ENCODE data around the gene PACSIN1.

The PACSIN1 gene

GRCh38 chr6:34573567-34574183, 107.8 kb downstream of the PACSIN1 start:
- POLR2A ChIA-PET, result interaction anchor here (0.6 kb wide), 1 partner anchor 84 kb away, joined by 3 read pairs; no protein-coding TSS in a partner anchor
- 88% methylated on average over 6 of the region's 8 CpGs for WGBS (ENCODE audit: insufficient coverage)
- H3K9me3 ChIP-seq (ENCODE audit: control extremely low read depth in 1 of 5, control insufficient read depth in 4 of 5, insufficient read depth in 2 of 5, low read depth in 1 of 5, low read length in 4 of 5), result no peaks in the 10 kb centered on the region
- no peaks in the 10 kb centered on the region for H3K4me1 ChIP-seq (ENCODE audit: control extremely low read depth in 1 of 4, control insufficient read depth in 4 of 4, insufficient read depth in 4 of 4, low read length in 3 of 4)
- H3K27me3 ChIP-seq (replicated peaks in 2 of 5; ENCODE audit: control insufficient read depth in 4 of 5, insufficient read depth in 5 of 5, low read length in 4 of 5), result no peaks in the 10 kb centered on the region
- no peak overlapping the region for H3K4me3 ChIP-seq (ENCODE audit: control insufficient read depth in 1 of 7, extremely low read depth in 1 of 7, insufficient read depth in 4 of 7, low read depth in 2 of 7, low read length in 6 of 7)
- no peak for DNase-seq
- H3K36me3 ChIP-seq (ENCODE audit: control insufficient read depth in 4 of 4, insufficient read depth in 4 of 4, low read length in 3 of 4), result no peaks in the 10 kb centered on the region
- no peak overlapping the region for H3K27ac ChIP-seq (ENCODE audit: insufficient read depth in 1 of 2, low read depth in 1 of 2, low read length in 2 of 2, poor library complexity in 1 of 2, severe bottlenecking in 2 of 2)
- CTCF ChIA-PET, result interaction anchor here (1.0 to 1.3 kb wide), 2 partner anchors 10 to 11 kb away, joined by 3 read pairs; no protein-coding TSS in a partner anchor

- no peak overlapping the region for H3K27ac ChIP-seq (ENCODE audit: insufficient read depth in 1 of 2, low read depth in 1 of 2, low read length in 2 of 2, poor library complexity in 1 of 2, severe bottlenecking in 2 of 2)
- no peaks in the 10 kb centered on the region for H3K4me1 ChIP-seq (ENCODE audit: control extremely low read depth in 1 of 4, control insufficient read depth in 4 of 4, insufficient read depth in 4 of 4, low read length in 3 of 4)
- DNase-seq, result no peak
- 98% methylated on average over 9 of the region's 10 CpGs for WGBS (ENCODE audit: insufficient coverage)
- no peaks in the 10 kb centered on the region for H3K9me3 ChIP-seq (ENCODE audit: control extremely low read depth in 1 of 5, control insufficient read depth in 4 of 5, insufficient read depth in 2 of 5, low read depth in 1 of 5, low read length in 4 of 5)
- ChIA-PET POLR2A (no interaction called here), CTCF (interaction anchor here (0.8 to 1.4 kb wide), 3 partner anchors 10 to 115 kb away, joined by 3 to 5 read pairs (median 3); no protein-coding TSS in a partner anchor)
- H3K36me3 ChIP-seq (ENCODE audit: control insufficient read depth in 4 of 4, insufficient read depth in 4 of 4, low read length in 3 of 4), result no peaks in the 10 kb centered on the region
- H3K27me3 ChIP-seq (replicated peaks in 2 of 5; ENCODE audit: control insufficient read depth in 4 of 5, insufficient read depth in 5 of 5, low read length in 4 of 5), result no peaks in the 10 kb centered on the region
- H3K4me3 ChIP-seq (ENCODE audit: control insufficient read depth in 1 of 7, extremely low read depth in 1 of 7, insufficient read depth in 4 of 7, low read depth in 2 of 7, low read length in 6 of 7), result no peak overlapping the region
These were observed 108.9 kb downstream of the PACSIN1 start for GRCh38 chr6:34574647-34575293.

DNA sequence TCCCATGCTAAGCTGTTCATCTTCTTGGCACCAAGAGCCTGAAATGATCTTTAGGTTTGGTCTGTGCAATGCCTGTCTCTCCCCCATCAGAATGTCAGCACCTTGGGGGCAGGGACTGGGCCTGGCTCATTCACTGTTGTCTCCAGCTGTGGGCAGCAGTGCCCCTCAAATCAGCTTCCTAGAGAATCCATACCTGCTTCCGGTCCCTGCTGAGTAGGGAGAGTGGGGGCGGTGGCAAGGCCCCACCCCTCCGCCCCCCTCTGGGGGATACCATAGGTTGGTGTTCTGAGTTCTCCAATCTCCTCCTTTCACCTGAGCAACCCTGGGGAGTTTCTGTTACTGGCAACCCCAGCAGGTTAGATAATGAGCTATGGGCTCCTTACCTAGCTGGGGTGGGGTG, 109.5 kb downstream of the PACSIN1 start:
- WGBS (ENCODE audit: insufficient coverage), result no CpG with 5 or more reads among the region's 3 CpGs
- ChIA-PET POLR2A (no interaction called here), CTCF (interaction anchor here (0.8 to 1.4 kb wide), 4 partner anchors 10 to 115 kb away, joined by 3 to 5 read pairs (median 4); no protein-coding TSS in a partner anchor)
- no peaks in the 10 kb centered on the region for H3K36me3 ChIP-seq (ENCODE audit: control insufficient read depth in 4 of 4, insufficient read depth in 4 of 4, low read length in 3 of 4)
- no peaks in the 10 kb centered on the region for H3K4me1 ChIP-seq (ENCODE audit: control extremely low read depth in 1 of 4, control insufficient read depth in 4 of 4, insufficient read depth in 4 of 4, low read length in 3 of 4)
- H3K9me3 ChIP-seq (ENCODE audit: control extremely low read depth in 1 of 5, control insufficient read depth in 4 of 5, insufficient read depth in 2 of 5, low read depth in 1 of 5, low read length in 4 of 5), result no peaks in the 10 kb centered on the region
- H3K27me3 ChIP-seq (replicated peaks in 2 of 5; ENCODE audit: control insufficient read depth in 4 of 5, insufficient read depth in 5 of 5, low read length in 4 of 5), result no peaks in the 10 kb centered on the region
- H3K27ac ChIP-seq (ENCODE audit: insufficient read depth in 1 of 2, low read depth in 1 of 2, low read length in 2 of 2, poor library complexity in 1 of 2, severe bottlenecking in 2 of 2), result no peak overlapping the region
- H3K4me3 ChIP-seq (ENCODE audit: control insufficient read depth in 1 of 7, extremely low read depth in 1 of 7, insufficient read depth in 4 of 7, low read depth in 2 of 7, low read length in 6 of 7), result no peak overlapping the region
- DNase-seq, result no peak

DNA sequence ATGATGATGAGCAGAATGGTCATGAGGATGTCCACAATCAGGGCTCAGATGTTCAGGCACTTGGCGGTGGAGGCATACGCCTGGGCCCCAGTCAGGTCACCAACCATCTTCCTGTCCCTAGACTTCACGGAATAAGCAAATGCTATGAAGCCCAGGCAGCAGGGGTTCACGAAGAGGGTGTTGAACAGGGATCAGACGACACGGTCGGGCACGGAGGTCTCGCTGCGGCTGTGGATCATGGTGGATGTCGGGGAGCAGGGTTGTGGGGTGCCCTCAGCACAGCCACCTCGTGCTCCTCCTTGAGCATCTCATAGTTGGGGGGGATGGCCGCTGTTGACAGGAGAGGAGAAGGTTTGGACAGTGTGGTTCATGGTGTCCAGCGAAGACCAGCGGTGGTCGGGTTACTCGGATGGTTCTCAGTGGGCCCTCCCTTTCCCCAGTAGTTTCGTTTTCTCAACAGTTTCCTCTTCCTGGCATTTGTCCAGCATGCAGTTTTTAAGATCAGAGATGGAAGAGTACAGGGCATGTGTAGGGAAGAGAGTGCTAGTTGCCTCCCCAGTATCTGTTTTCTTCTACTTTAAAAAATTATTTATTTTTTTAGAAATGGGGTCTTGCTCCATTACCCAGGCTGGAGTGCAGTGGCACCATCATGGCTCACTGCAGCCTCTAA, 110.5 kb downstream of the PACSIN1 start:
- H3K4me3 ChIP-seq (ENCODE audit: control insufficient read depth in 1 of 7, extremely low read depth in 1 of 7, insufficient read depth in 4 of 7, low read depth in 2 of 7, low read length in 6 of 7), result no peak overlapping the region
- H3K4me1 ChIP-seq (ENCODE audit: control extremely low read depth in 1 of 4, control insufficient read depth in 4 of 4, insufficient read depth in 4 of 4, low read length in 3 of 4), result no peaks in the 10 kb centered on the region
- ChIA-PET POLR2A (no interaction called here), CTCF (interaction anchor here (1.3 kb wide), 3 partner anchors 13 to 33 kb away, joined by 3 to 4 read pairs (median 3); no protein-coding TSS in a partner anchor)
- H3K27ac ChIP-seq (ENCODE audit: insufficient read depth in 1 of 2, low read depth in 1 of 2, low read length in 2 of 2, poor library complexity in 1 of 2, severe bottlenecking in 2 of 2), result no peak overlapping the region
- no peaks in the 10 kb centered on the region for H3K9me3 ChIP-seq (ENCODE audit: control extremely low read depth in 1 of 5, control insufficient read depth in 4 of 5, insufficient read depth in 2 of 5, low read depth in 1 of 5, low read length in 4 of 5)
- H3K27me3 ChIP-seq (replicated peaks in 2 of 5; ENCODE audit: control insufficient read depth in 4 of 5, insufficient read depth in 5 of 5, low read length in 4 of 5), result no peaks in the 10 kb centered on the region
- 92% methylated on average over 13 of the region's 18 CpGs for WGBS (ENCODE audit: insufficient coverage)
- H3K36me3 ChIP-seq (ENCODE audit: control insufficient read depth in 4 of 4, insufficient read depth in 4 of 4, low read length in 3 of 4), result no peaks in the 10 kb centered on the region
- DNase-seq, result peak; percentile 15 to 49 (median 47)

GRCh38 chr6:34578445-34579262, 112.8 kb downstream of the PACSIN1 start:
- no peaks in the 10 kb centered on the region for H3K4me1 ChIP-seq (ENCODE audit: control extremely low read depth in 1 of 4, control insufficient read depth in 4 of 4, insufficient read depth in 4 of 4, low read length in 3 of 4)
- no peaks in the 10 kb centered on the region for H3K27me3 ChIP-seq (replicated peaks in 2 of 5; ENCODE audit: control insufficient read depth in 4 of 5, insufficient read depth in 5 of 5, low read length in 4 of 5)
- POLR2A ChIA-PET, result no interaction called here
- no peak overlapping the region for H3K27ac ChIP-seq (ENCODE audit: insufficient read depth in 1 of 2, low read depth in 1 of 2, low read length in 2 of 2, poor library complexity in 1 of 2, severe bottlenecking in 2 of 2)
- no peak overlapping the region for H3K4me3 ChIP-seq (ENCODE audit: control insufficient read depth in 1 of 7, extremely low read depth in 1 of 7, insufficient read depth in 4 of 7, low read depth in 2 of 7, low read length in 6 of 7)
- WGBS (ENCODE audit: insufficient coverage), result 99% methylated on average over 6 of the region's 7 CpGs
- peaks cover 0 to 3% (median under 1%) of the 10 kb centered on the region in 4 experiments for H3K36me3 ChIP-seq (ENCODE audit: control insufficient read depth in 4 of 4, insufficient read depth in 4 of 4, low read length in 3 of 4)
- no peaks in the 10 kb centered on the region for H3K9me3 ChIP-seq (ENCODE audit: control extremely low read depth in 1 of 5, control insufficient read depth in 4 of 5, insufficient read depth in 2 of 5, low read depth in 1 of 5, low read length in 4 of 5)
- CTCF ChIA-PET, result no interaction called here
- DNase-seq, result no peak

DNA sequence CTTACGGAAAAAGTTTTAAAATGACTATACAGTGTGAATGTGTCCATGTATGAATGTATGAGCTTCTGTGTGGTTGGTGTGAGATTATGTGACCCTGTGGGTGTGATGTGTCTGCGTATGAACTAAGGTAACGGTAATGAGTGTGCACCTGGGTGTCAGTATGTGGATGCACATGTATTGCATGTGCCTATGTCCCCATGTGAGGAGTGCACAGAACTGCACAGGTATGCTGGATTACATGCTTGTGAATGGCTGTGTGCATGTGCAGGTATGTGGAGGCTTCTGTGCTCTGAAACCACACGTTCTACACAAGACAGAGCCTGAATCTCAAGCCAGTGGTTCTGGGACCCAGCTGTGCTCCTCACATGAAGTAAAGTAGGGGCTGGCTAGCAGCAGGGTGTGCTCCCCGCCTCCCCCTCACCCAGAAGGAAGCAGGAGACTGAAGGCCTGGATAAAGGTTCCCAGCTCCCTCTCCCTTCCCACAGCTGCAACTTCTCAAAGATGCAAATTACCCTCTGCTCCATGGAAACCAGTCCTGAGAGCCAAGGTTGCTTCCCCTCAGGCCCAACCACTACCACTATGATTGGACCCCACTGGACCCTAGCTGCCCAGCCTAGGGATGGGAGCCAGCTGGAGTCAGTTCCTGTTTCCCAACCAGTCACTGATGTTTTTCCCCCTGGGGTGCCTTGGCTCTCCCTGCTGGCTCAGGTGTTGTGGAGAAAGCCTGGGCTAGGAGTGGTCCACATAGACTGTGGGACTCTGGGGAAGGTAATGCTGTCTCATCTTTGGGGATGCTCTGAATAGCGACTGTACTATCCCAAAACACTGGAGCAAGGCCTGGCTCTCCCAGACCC, 115.1 kb downstream of the PACSIN1 start:
- CTCF ChIA-PET, result interaction anchor here (0.9 to 6.1 kb wide), 7 partner anchors 12 to 120 kb away, joined by 3 to 37 read pairs (median 4); no protein-coding TSS in a partner anchor
- DNase-seq, result no peak
- no peaks in the 10 kb centered on the region for H3K9me3 ChIP-seq (ENCODE audit: control extremely low read depth in 1 of 5, control insufficient read depth in 4 of 5, insufficient read depth in 2 of 5, low read depth in 1 of 5, low read length in 4 of 5)
- 100% methylated on average over 6 of the region's 6 CpGs for WGBS (ENCODE audit: insufficient coverage)
- H3K4me3 ChIP-seq (ENCODE audit: control insufficient read depth in 1 of 7, extremely low read depth in 1 of 7, insufficient read depth in 4 of 7, low read depth in 2 of 7, low read length in 6 of 7), result no peak overlapping the region
- no peaks in the 10 kb centered on the region for H3K4me1 ChIP-seq (ENCODE audit: control extremely low read depth in 1 of 4, control insufficient read depth in 4 of 4, insufficient read depth in 4 of 4, low read length in 3 of 4)
- no peak overlapping the region for H3K27ac ChIP-seq (ENCODE audit: insufficient read depth in 1 of 2, low read depth in 1 of 2, low read length in 2 of 2, poor library complexity in 1 of 2, severe bottlenecking in 2 of 2)
- peaks cover 0 to 3% (median 1%) of the 10 kb centered on the region in 4 experiments for H3K36me3 ChIP-seq (ENCODE audit: control insufficient read depth in 4 of 4, insufficient read depth in 4 of 4, low read length in 3 of 4)
- no peaks in the 10 kb centered on the region for H3K27me3 ChIP-seq (replicated peaks in 2 of 5; ENCODE audit: control insufficient read depth in 4 of 5, insufficient read depth in 5 of 5, low read length in 4 of 5)
- POLR2A ChIA-PET, result no interaction called here
